Neuron (in vitro differentiated cells): ENCODE results near the gene DBI.

Experiments
- H2AFZ ChIP-seq: one replicate; pipeline ENCODE4 v1.6.1; 2013; ENCODE audit warnings: low read depth, mild to moderate bottlenecking, inconsistent platforms, low read length, moderate library complexity
- H3K27me3 ChIP-seq: one replicate; pipeline ENCODE4 v1.6.1; 2013; ENCODE audit warnings: low read length; ENCODE audit not compliant: insufficient read depth
- H3K36me3 ChIP-seq: one replicate; pipeline ENCODE4 v1.6.1; 2013; ENCODE audit warnings: low read length; ENCODE audit not compliant: insufficient read depth
- H3K4me1 ChIP-seq: one replicate; pipeline ENCODE4 v1.6.1; 2013; ENCODE audit warnings: low read length; ENCODE audit not compliant: insufficient read depth
- H3K4me3 ChIP-seq: 2 replicates; pipeline ENCODE4 v1.5.1; 2013; ENCODE audit warnings: mild to moderate bottlenecking, low read length, moderate library complexity
- H3K9me3 ChIP-seq: one replicate; pipeline ENCODE4 v1.6.1; 2013; ENCODE audit warnings: low read length

DBI gene

DNA sequence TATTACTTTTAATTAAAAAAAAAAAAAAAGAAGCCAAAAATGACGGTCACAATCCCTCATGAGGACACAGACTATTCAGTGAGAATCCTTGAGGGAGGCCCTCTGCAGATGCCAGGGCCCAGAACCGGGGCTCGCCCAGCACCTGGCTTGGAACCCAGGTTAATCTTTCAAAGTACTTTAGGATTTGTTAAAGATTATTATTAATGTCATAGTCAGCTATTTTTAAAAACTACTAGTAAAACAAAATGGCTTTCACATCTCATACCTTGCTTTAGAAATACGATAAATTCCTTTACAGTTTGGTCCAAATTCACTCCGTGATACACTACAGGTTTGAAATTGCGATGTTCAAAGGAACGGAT lies 27.2 kb upstream of the DBI start:
- Histone ChIP-seq H3K27me3 (no peaks in the 10 kb centered on the region), H3K9me3 (no peaks in the 10 kb centered on the region), H3K36me3 (no peaks in the 10 kb centered on the region), H3K4me3 (no peak overlapping the region), H3K4me1 (no peaks in the 10 kb centered on the region), H2AFZ (no peak overlapping the region)

DNA sequence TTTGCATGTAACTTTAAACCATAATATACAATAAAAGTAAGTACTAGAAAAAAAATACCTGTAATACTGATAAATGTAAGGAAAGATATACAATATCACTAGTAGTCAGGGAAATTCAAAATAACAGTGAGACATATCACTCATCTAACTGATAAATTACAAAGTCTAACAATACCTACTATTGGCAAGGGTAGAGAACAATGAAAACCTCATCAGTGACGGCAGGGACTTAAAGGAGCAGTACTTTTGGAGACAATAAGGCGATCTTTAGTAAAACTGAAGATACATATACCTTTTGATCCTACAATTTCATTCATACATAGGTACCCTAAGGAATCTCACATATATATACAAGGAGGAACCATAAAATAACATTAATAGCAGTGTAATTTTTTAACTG lies 25.1 kb upstream of the DBI start:
- H3K36me3 ChIP-seq: no peaks in the 10 kb centered on the region
- H3K27me3 ChIP-seq: no peaks in the 10 kb centered on the region
- H3K4me1 ChIP-seq: no peaks in the 10 kb centered on the region
- H3K4me3 ChIP-seq: no peak overlapping the region
- no peaks in the 10 kb centered on the region for H3K9me3 ChIP-seq
- no peak overlapping the region for H2AFZ ChIP-seq

DNA sequence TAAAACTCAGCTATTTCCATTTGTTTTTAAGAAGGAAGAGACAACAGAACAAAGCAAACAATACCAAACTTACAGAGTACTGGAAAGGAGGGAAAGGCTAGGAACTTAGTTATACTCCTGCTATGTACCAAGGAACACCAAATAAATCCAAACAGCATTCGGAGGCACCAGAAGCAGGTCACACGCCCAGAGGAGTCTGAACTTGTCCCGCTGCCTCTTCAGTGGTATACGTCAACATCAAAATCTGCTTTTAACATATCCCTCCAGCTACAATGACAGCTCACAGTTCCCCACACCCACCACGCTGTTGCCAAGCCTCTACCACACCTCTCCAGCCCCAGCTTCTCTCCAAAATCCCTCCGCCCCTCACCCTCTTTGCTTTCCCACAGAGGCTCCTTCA lies 17.5 kb upstream of the DBI start:
- no peak overlapping the region for H3K4me3 ChIP-seq
- no peaks in the 10 kb centered on the region for H3K9me3 ChIP-seq
- no peaks in the 10 kb centered on the region for H3K36me3 ChIP-seq
- H3K4me1 ChIP-seq: no peaks in the 10 kb centered on the region
- no peaks in the 10 kb centered on the region for H3K27me3 ChIP-seq
- no peak overlapping the region for H2AFZ ChIP-seq

DNA sequence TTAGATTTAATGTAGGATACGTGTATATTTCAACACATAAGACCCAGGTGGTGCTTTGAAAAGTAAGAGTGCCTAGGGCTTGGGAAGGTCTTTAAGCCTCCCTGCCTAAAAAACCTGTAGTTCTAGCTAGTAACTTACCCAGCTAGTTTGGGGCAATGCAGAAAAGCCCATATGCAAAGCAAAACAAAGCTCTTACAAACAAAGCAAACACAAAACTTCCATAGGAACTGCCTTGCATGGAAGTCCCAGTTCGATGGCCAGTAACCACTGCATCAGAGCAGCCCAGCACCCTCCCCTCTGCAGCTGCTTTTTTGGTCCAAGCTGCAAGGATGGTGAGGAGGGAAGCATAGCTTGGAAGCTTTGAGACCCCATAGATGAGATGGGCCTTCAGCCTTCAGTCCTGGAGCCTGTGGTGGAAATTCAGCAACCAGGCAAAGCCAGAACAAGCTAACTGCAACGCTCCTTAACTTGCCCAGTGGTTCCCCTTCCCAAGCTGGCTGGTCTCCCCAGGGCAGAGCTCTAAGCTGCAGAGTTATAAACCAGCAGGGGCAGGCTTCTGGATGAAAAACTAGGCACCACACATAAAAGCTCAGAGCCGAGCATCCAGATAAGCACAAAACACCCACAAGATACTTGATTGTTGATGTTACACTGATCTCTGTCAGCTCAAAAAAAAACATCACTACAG lies 16.3 kb upstream of the DBI start:
- H2AFZ ChIP-seq: no peak overlapping the region
- H3K27me3 ChIP-seq: no peaks in the 10 kb centered on the region
- H3K4me3 ChIP-seq: no peak overlapping the region
- H3K9me3 ChIP-seq: no peaks in the 10 kb centered on the region
- no peaks in the 10 kb centered on the region for H3K36me3 ChIP-seq
- no peaks in the 10 kb centered on the region for H3K4me1 ChIP-seq

DNA sequence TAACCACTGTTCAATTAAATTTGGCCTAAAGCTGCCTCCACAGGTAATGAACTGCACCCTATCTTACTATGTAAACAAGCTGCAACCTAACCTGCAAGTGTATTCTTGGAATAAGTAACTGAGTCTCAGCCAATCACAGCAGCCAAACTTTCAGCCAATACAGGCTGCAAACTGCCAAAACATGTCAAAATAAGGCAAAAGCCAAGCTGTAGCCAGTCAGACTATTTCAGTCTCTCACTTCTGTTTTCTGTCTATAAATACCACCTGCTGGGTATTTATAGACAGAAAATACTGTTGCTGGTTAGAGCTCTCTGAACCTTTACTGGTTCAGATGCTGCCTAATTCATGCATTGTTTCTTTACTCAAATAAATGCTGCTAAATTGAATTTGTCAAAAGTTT lies 14.4 kb upstream of the DBI start:
- H3K27me3 ChIP-seq: no peaks in the 10 kb centered on the region
- H3K9me3 ChIP-seq: no peaks in the 10 kb centered on the region
- no peak overlapping the region for H3K4me3 ChIP-seq
- no peaks in the 10 kb centered on the region for H3K4me1 ChIP-seq
- no peak overlapping the region for H2AFZ ChIP-seq
- H3K36me3 ChIP-seq: no peaks in the 10 kb centered on the region

DNA sequence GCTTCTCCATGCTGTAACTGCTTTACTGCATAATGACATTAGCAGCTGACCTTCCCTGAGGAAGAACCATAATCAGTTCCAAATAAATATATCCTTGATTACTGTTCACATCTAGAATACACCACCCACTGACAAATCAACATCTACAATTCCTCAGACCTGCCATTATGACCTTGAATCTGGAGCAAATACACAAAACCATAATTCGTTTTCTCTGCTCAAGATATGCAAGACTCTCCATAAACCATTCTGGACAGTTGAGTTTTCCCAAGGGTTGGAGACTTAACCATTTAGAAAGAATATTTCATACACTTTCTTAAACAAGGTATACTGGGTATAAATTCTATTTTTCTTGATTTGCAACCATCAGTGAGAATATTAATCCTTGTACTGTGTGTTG lies 11.9 kb upstream of the DBI start:
- Histone ChIP-seq H3K4me1 (no peaks in the 10 kb centered on the region), H3K36me3 (no peaks in the 10 kb centered on the region), H2AFZ (no peak overlapping the region), H3K9me3 (no peaks in the 10 kb centered on the region), H3K27me3 (no peaks in the 10 kb centered on the region), H3K4me3 (no peak overlapping the region)

DNA sequence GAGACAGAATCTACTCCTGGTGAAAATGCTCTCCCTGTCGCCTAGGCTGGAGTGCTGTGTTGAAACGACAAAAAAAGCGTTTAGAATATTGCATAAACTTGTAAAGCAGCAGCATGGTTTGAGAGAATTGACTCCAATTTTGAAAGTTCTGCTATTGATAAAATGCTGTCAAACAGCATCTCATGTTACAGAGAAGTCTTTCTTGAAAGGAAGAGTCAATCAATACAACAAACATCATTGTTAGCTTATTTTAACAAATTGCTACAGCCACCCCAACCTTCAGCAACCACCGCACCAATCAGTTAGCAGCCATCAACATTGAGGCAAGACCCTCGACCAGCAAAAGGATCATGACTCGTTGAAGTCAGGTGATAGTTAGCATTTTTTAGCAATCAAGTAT lies 7.0 kb upstream of the DBI start:
- Histone ChIP-seq H3K9me3 (no peaks in the 10 kb centered on the region), H3K36me3 (no peaks in the 10 kb centered on the region), H3K4me1 (no peaks in the 10 kb centered on the region), H3K4me3 (no peak overlapping the region), H3K27me3 (no peaks in the 10 kb centered on the region), H2AFZ (no peak overlapping the region)

DNA sequence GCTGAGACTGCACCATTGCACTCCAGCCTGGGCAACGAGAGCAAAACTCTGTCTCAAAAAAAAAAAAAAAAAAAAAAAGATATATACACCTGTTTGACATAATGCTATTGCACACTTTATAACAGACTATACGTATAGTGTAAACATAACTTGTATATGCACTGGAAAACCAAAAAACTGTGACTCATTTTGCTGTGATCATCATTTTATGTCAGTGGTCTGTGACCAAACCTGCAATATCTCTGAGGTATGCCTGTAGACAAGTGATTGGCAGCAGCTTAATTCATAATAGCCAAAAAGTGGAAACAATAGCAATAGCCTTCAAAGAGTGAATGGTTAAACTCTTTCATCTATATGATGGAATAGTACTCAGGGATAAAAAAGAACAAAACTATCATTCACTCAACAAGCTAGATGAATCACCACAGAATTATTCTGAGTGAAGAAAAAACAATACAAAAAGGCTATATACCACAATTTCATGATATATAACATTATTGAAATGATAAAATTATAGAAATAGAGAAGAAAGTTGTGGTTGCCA lies 6.3 kb upstream of the DBI start:
- Histone ChIP-seq H3K27me3 (no peaks in the 10 kb centered on the region), H3K9me3 (no peaks in the 10 kb centered on the region)

DNA sequence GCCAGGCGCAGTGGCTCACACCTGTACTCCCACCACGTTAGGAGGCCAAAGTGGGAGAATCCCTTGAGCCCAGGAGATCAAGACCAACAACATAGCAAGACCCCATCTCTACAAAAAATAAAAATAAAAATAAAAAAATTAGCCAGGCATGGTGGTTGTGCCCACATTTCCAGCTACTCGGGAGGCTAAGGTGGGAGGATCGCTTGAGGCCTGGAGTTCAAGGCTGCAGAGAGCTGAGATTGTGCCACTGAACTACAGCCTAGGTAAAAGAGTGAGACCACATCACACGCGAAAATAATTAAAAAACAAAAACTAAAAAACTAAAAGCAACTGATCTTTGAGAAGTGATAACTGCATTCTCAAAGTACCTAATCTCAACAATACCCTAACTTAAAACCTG lies 2.0 kb upstream of the DBI start:
- Histone ChIP-seq H3K4me3 (peak overlapping the region; percentile 96), H3K9me3 (no peaks in the 10 kb centered on the region), H3K4me1 (peaks cover 19% of the 10 kb centered on the region), H3K36me3 (peaks cover 15% of the 10 kb centered on the region), H3K27me3 (no peaks in the 10 kb centered on the region), H2AFZ (no peak overlapping the region)

More for the DNA sequence above, 6.3 kb upstream of the DBI start:
- Histone ChIP-seq H3K36me3 (no peaks in the 10 kb centered on the region), H3K4me3 (no peak overlapping the region), H2AFZ (no peak overlapping the region), H3K4me1 (peaks cover 6% of the 10 kb centered on the region)

DNA sequence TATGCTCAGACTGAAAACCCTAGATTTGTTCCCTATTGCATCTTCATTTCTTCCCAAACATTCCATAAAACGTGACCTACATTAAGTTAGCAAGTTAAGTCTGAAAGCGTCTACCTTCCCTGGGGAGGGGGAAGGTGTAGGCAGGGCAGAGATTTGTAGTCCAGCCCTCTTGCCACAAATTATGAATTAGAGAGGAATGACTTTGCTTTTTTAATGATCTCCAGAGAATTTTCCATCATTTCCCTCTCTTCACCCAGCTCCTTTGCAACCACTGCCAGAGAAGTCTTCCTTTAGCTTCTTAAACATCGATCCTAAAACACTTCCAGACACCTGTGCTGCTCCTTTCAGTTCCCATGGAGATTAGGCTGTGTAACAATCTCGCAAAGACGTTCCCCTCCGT lies 1.3 kb upstream of the DBI start:
- Histone ChIP-seq H2AFZ (no peak overlapping the region), H3K4me3 (peak overlapping the region; percentile 96)

DNA sequence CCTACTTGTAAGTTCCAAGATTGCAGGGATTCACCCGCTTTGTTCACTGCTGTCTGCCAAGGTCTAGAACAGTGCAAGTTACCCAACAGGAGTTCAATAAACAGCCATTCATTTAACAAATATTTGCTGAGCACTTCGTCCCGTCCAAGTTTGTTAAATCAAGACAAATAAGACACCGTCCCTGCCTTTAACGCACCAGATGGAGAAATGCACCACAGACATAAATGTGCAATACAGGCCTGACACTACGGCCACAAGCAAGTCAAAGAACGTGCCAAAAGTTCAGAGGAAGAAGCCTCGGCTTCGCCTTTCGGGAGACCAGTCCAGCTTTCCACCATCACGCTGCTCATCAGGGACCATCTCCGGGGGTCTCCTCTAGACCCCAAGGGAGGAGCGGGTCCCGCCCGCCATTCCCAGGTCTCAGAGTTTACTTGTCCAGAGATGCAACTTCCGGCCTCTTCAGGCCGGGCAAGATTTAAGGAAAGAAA lies 572 bp upstream of the DBI start:
- no peaks in the 10 kb centered on the region for H3K27me3 ChIP-seq
- H3K4me3 ChIP-seq: peak overlapping the region; percentile 96
- no peaks in the 10 kb centered on the region for H3K9me3 ChIP-seq
- H2AFZ ChIP-seq: peak overlapping the region; percentile 75
- peaks cover 19% of the 10 kb centered on the region for H3K4me1 ChIP-seq
- H3K36me3 ChIP-seq: peaks cover 27% of the 10 kb centered on the region

More for the DNA sequence above, 1.3 kb upstream of the DBI start:
- Histone ChIP-seq H3K4me1 (peaks cover 19% of the 10 kb centered on the region), H3K36me3 (peaks cover 20% of the 10 kb centered on the region), H3K9me3 (no peaks in the 10 kb centered on the region), H3K27me3 (no peaks in the 10 kb centered on the region)

DNA sequence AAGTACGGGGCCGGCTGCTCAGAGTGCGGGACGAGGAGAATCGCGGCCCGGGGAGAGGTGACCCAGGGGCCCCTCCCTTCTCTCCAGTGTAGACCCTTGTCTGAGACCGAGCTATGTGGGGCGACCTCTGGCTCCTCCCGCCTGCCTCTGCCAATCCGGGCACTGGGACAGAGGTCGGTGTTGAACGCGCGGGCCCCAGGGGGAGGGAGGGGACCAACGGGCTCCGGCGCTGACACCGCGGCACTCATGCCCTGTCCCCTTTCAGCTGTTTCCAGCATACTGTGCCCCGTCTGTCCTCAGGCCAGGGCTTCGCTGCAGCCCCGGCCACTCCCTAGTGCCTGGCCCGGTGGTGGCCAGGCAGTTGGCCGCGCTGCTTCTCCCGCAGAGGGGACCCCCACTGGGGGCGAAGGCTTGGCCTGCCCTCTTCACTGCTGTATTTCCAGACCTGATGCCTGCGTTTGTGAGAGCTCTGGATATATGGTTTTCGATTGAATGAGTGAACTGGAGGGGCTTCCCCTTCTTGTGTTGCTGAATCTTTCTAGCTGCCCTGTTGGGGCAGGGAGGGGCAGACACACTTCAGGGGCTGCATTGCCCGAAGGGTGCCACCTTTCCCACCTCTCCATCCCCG lies 809 bp downstream of the DBI start:
- peaks cover 2% of the 10 kb centered on the region for H3K9me3 ChIP-seq
- peak overlapping the region; percentile 75 for H2AFZ ChIP-seq
- H3K27me3 ChIP-seq: no peaks in the 10 kb centered on the region
- H3K4me1 ChIP-seq: peaks cover 19% of the 10 kb centered on the region
- H3K4me3 ChIP-seq: peak overlapping the region; percentile 96
- peaks cover 40% of the 10 kb centered on the region for H3K36me3 ChIP-seq

DNA sequence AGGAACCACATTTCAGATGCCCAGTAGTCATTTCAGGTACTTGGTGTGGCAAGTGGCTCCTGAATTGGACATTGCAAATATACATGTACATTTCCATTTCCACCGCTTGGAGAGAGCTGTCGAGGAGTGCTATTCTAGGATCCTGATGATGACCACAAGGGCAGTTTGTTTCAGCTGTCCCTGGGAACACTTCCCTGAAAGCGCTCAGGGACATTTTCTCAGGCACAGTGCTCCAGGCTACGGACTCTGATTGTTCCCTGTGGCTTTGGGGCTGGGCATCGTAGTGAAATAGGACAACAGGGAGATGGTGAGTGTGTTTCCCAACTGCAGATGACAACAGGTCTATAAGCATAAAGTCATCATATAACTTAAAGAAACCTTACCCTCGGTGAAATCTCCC lies 3.1 kb downstream of the DBI start:
- Histone ChIP-seq H3K9me3 (peaks cover 10% of the 10 kb centered on the region), H3K4me3 (no peak overlapping the region)

More for the DNA sequence above, 3.1 kb downstream of the DBI start:
- peaks cover 19% of the 10 kb centered on the region for H3K4me1 ChIP-seq
- no peak overlapping the region for H2AFZ ChIP-seq
- H3K27me3 ChIP-seq: no peaks in the 10 kb centered on the region
- peaks cover 51% of the 10 kb centered on the region for H3K36me3 ChIP-seq
